GM18858 (cell line): ENCODE data around the gene BTG2.
A peak's percentile ranks its signal among the peaks of the same experiment; 100 is the strongest.

ENCODE experiments used
- ATAC-seq: cut with Tn5 transposase; IDR thresholded peaks from one replicate; pipeline ENCODE4 v1.9.1; 2021; ENCODE audit not compliant: unreplicated experiment

The BTG2 gene

GRCh38 chr1:203276408-203276807 lies 28.9 kb upstream of the BTG2 start:
- no peak for ATAC-seq

GRCh38 chr1:203276916-203277545 lies 28.3 kb upstream of the BTG2 start:
- ATAC-seq, result no peak

GRCh38 chr1:203278082-203278884 lies 27.0 kb upstream of the BTG2 start:
- no peak for ATAC-seq

- no peak for ATAC-seq
Measured at GRCh38 chr1:203278885-203279406, 26.4 kb upstream of the BTG2 start.

GRCh38 chr1:203280061-203280460 lies 25.3 kb upstream of the BTG2 start:
- no peak for ATAC-seq

GRCh38 chr1:203281033-203281432 lies 24.3 kb upstream of the BTG2 start:
- ATAC-seq, result no peak

- no peak for ATAC-seq
Measured at GRCh38 chr1:203281851-203282661, 23.3 kb upstream of the BTG2 start.

- ATAC-seq, result no peak
Measured at GRCh38 chr1:203282720-203283542, 22.4 kb upstream of the BTG2 start.

- no peak for ATAC-seq
Measured at GRCh38 chr1:203283597-203283996, 21.7 kb upstream of the BTG2 start.

GRCh38 chr1:203284411-203285123 lies 20.8 kb upstream of the BTG2 start:
- no peak for ATAC-seq

GRCh38 chr1:203286161-203286984 lies 18.9 kb upstream of the BTG2 start:
- ATAC-seq, result no peak

GRCh38 chr1:203287109-203287893 lies 18.0 kb upstream of the BTG2 start:
- ATAC-seq, result peak; percentile 34

GRCh38 chr1:203287898-203288297 lies 17.4 kb upstream of the BTG2 start:
- ATAC-seq, result no peak

- no peak for ATAC-seq
Measured at GRCh38 chr1:203288400-203288799, 16.9 kb upstream of the BTG2 start.

GRCh38 chr1:203289281-203289981 lies 15.9 kb upstream of the BTG2 start:
- peak; percentile 45 for ATAC-seq

- ATAC-seq, result no peak
Measured at GRCh38 chr1:203289982-203290260, 15.4 kb upstream of the BTG2 start.

- no peak for ATAC-seq
Measured at GRCh38 chr1:203290261-203291089, 14.8 kb upstream of the BTG2 start.
